ENCODE measurements around the gene MARCHF9. TPM values are rescaled to one million over a fixed set of nuclear protein-coding genes. Genes with fewer than 3 reads are reported as not detected.

Gene MARCHF9
- total RNA-seq, 2 donors from 2014 or later: 13.6 to 15.8 TPM

GRCh38 chr12:57761391-57761998, 6.6 kb downstream of the MARCHF9 start:
- H3K27me3 Mint-ChIP-seq (ENCODE audit: insufficient read depth): peaks cover 89% of the 10 kb centered on the region

GRCh38 chr12:57762463-57762862, 7.6 kb downstream of the MARCHF9 start:
- no peak for DNase-seq
- Mint-ChIP-seq H3K27me3 (ENCODE audit: insufficient read depth) (peaks cover 90% of the 10 kb centered on the region), H3K9me3 (no peaks in the 10 kb centered on the region), H3K4me3 (no peak overlapping the region), H3K36me3 (ENCODE audit: low read depth) (peaks cover 8% of the 10 kb centered on the region), H3K27ac (no peak overlapping the region), H3K4me1 (peaks cover 13% of the 10 kb centered on the region)
- no peak for TF ChIP-seq CTCF (conservative IDR thresholded peaks at IDR 0.05)
- WGBS, 2 experiments (ENCODE audit: insufficient coverage in 1 of 2, insufficient read length in 1 of 2): 86 to 92% methylated on average over 2 of the region's 2 CpGs
- Histone ChIP-seq H3K9me3 (ENCODE audit: control insufficient read depth, low read length) (no peaks in the 10 kb centered on the region), H3K36me3 (ENCODE audit: control insufficient read depth, insufficient read depth, low read length) (peaks cover 6% of the 10 kb centered on the region), H3K4me3 (ENCODE audit: low read length) (no peak overlapping the region), H3K4me1 (ENCODE audit: control insufficient read depth, insufficient read depth, low read length) (peaks cover 6% of the 10 kb centered on the region), H3K9ac (ENCODE audit: extremely low read depth, low read length, poor library complexity, severe bottlenecking) (no peak overlapping the region), H3K27me3 (ENCODE audit: control insufficient read depth, insufficient read depth, low read length, poor library complexity, severe bottlenecking) (peaks cover 81% of the 10 kb centered on the region), H3K27ac (ENCODE audit: low read depth, low read length) (no peak overlapping the region)

More at GRCh38 chr12:57761391-57761998, 6.6 kb downstream of the MARCHF9 start:
- Histone ChIP-seq H3K4me3 (ENCODE audit: low read length) (no peak overlapping the region), H3K4me1 (ENCODE audit: control insufficient read depth, insufficient read depth, low read length) (peaks cover 4% of the 10 kb centered on the region), H3K9ac (ENCODE audit: extremely low read depth, low read length, poor library complexity, severe bottlenecking) (no peak overlapping the region), H3K27me3 (ENCODE audit: control insufficient read depth, insufficient read depth, low read length, poor library complexity, severe bottlenecking) (peaks cover 83% of the 10 kb centered on the region), H3K9me3 (ENCODE audit: control insufficient read depth, low read length) (no peaks in the 10 kb centered on the region), H3K27ac (ENCODE audit: low read depth, low read length) (no peak overlapping the region), H3K36me3 (ENCODE audit: control insufficient read depth, insufficient read depth, low read length) (peaks cover 7% of the 10 kb centered on the region)
- peaks cover 12% of the 10 kb centered on the region for H3K36me3 Mint-ChIP-seq (ENCODE audit: low read depth)
- peaks cover 10% of the 10 kb centered on the region for H3K4me1 Mint-ChIP-seq
- no peaks in the 10 kb centered on the region for H3K9me3 Mint-ChIP-seq
- 83 to 88% methylated on average over 3 to 4 of the region's 4 CpGs for WGBS, 2 experiments (ENCODE audit: insufficient coverage in 1 of 2, insufficient read length in 1 of 2)
- no peak overlapping the region for H3K4me3 Mint-ChIP-seq
- no peak for DNase-seq
- no peak overlapping the region for H3K27ac Mint-ChIP-seq
- no peak for TF ChIP-seq CTCF (conservative IDR thresholded peaks at IDR 0.05)

GRCh38 chr12:57763881-57764661, 9.2 kb downstream of the MARCHF9 start:
- H3K27ac Mint-ChIP-seq: no peak overlapping the region
- H3K27ac ChIP-seq (ENCODE audit: low read depth, low read length): no peak overlapping the region
- H3K36me3 ChIP-seq (ENCODE audit: control insufficient read depth, insufficient read depth, low read length): peaks cover 11% of the 10 kb centered on the region
- no peak overlapping the region for H3K4me3 ChIP-seq (ENCODE audit: low read length)
- H3K27me3 Mint-ChIP-seq (ENCODE audit: insufficient read depth): peaks cover 76% of the 10 kb centered on the region
- peaks cover 11% of the 10 kb centered on the region for H3K36me3 Mint-ChIP-seq (ENCODE audit: low read depth)
- H3K9me3 ChIP-seq (ENCODE audit: control insufficient read depth, low read length): no peaks in the 10 kb centered on the region
- H3K27me3 ChIP-seq (ENCODE audit: control insufficient read depth, insufficient read depth, low read length, poor library complexity, severe bottlenecking): peaks cover 68% of the 10 kb centered on the region
- H3K4me1 ChIP-seq (ENCODE audit: control insufficient read depth, insufficient read depth, low read length): peaks cover 6% of the 10 kb centered on the region
- H3K4me3 Mint-ChIP-seq: peak overlapping the region; percentile 49
- H3K4me1 Mint-ChIP-seq: peaks cover 13% of the 10 kb centered on the region
- TF ChIP-seq CTCF (conservative IDR thresholded peaks at IDR 0.05): no peak
- no peak overlapping the region for H3K9ac ChIP-seq (ENCODE audit: extremely low read depth, low read length, poor library complexity, severe bottlenecking)
- DNase-seq: no peak
- 83 to 85% methylated on average over 5 to 6 of the region's 6 CpGs for WGBS, 2 experiments (ENCODE audit: insufficient coverage in 1 of 2, insufficient read length in 1 of 2)
- no peaks in the 10 kb centered on the region for H3K9me3 Mint-ChIP-seq

Measured in endodermal cell (in vitro differentiated cells).